ENCODE results near the gene P4HB.

DNA sequence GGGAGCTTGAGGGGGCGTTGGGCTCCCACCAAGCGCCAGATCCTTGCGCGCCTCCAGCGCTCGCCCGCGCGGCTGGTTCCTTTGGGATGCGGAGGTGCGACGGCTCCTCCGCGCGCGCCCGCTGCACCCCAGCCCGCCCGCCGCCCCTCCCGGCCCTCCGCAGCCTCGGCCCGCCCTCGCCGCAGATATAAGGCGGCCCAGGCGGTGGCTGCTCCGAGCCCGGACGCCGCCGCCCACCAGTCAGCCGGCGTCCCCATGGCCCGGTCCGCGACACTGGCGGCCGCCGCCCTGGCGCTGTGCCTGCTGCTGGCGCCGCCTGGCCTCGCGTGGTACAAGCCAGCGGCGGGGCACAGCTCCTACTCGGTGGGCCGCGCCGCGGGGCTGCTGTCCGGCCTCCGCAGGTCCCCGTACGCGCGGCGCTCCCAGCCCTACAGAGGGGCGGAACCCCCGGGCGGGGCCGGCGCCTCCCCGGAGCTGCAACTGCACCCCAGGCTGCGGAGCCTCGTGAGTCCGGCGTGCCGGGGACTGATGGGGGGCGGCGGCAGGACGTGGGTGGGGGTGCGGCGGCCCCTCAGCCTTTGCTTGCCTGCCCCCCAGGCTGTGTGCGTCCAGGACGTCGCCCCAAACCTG lies 41.8 kb upstream of the P4HB start, which contains the start of gene NPB:
- TF ChIP-seq ZNF501 (tag by site-specific recombination; IDR thresholded peaks at IDR 0.05) = no peak
- no peak for TF ChIP-seq KLF10 (tag by site-specific recombination; IDR thresholded peaks at IDR 0.05)
- TF ChIP-seq CTCF (tag by site-specific recombination; IDR thresholded peaks at IDR 0.05) = no peak
- TF ChIP-seq ZNF558 (tag by site-specific recombination; IDR thresholded peaks at IDR 0.05) = no peak
- no peak for TF ChIP-seq ZBTB21 (tag by site-specific recombination; IDR thresholded peaks at IDR 0.05)
- TF ChIP-seq ZNF394 (tag by site-specific recombination; IDR thresholded peaks at IDR 0.05; ENCODE audit: borderline replicate concordance) = no peak
- TF ChIP-seq ZNF274 (IDR thresholded peaks at IDR 0.05; ENCODE audit: low read length) = no peak
- TF ChIP-seq ZNF274 (tag by site-specific recombination; IDR thresholded peaks at IDR 0.05; ENCODE audit: borderline replicate concordance) = no peak
- TF ChIP-seq ZNF707 (tag by site-specific recombination; IDR thresholded peaks at IDR 0.05) = no peak
- TF ChIP-seq FEZF1 (tag by site-specific recombination; IDR thresholded peaks at IDR 0.05) = no peak
- TF ChIP-seq REST (tag by site-specific recombination; IDR thresholded peaks at IDR 0.05) = no peak

Measured in HEK293 (cell line).